ENCODE data around the gene NNT. TPM values are rescaled to one million over a fixed set of nuclear protein-coding genes. Genes with fewer than 3 reads are reported as not detected.

NNT gene
- total and polyA plus RNA-seq, 10 of the 15 experiments (the other 5 are each of a cell fraction or from before 2014, with no cell fraction given), result 20.8 to 73.1 (median 51.9) TPM

DNA sequence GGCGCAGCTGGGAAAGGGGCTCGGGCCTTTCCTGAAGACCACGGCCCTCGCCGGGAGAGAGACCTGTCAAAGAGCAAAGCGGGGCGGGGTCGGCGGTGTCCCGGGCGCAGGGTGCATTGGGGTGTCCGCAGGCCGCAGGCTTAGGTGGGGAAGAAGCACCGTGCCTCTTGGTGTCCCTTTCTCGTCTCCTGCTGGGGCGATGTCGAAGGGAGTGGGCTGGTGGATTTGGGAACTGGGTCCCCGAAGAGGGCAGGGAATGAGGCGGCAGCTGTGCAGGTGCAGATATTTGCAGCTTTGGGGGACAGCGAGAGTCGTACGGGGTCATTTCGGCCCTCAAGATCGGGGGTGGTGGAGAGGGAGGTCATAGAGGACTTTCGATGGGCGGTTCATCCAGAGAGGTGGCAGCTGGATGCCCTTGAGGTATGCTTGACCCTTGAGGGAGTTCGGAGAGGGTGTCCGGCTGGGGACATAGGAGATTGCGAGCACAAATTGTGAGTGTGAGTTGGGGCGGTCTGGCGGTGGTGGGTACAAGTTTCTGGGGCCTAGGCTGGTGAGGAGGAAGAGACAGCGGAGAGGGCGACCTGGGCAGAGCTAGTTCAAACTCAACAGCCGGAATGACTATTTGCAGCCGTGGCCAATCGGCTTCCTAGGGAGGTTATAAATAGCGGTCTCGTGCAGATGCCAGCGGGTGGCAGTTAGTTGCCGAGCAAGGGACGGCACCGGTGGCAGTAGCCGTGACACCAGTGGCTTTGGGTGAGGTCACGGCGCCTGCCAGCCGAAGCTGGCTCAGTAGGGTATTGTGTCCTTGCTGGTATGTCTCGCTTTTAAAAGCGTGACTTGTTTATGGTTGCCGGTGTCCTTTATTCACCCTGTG lies 601 bp downstream of the NNT start:
- Histone ChIP-seq H3K9ac (ENCODE audit: control insufficient read depth, insufficient read depth, low read length) (peak overlapping the region; percentile 100), H3K27me3 (replicated peaks in 1 of 2; ENCODE audit: control insufficient read depth in 2 of 2, insufficient read depth in 2 of 2, low read length in 1 of 2) (no peaks in the 10 kb centered on the region), H3K4me2 (ENCODE audit: control insufficient read depth, insufficient read depth) (peak overlapping the region; percentile 68), H3K9me3 (replicated peaks; ENCODE audit: control insufficient read depth, insufficient read depth, low read length) (peaks cover 2% of the 10 kb centered on the region), H3K4me1 (ENCODE audit: control insufficient read depth, insufficient read depth, low read length) (peaks cover 4% of the 10 kb centered on the region; the same call in 1 of the 2 replicates), H4K20me1 (ENCODE audit: control insufficient read depth, insufficient read depth) (no peaks in the 10 kb centered on the region), H3K4me3 (peak overlapping the region; percentile 93), H3K79me2 (ENCODE audit: control insufficient read depth, insufficient read depth, low read length) (peaks cover 58% of the 10 kb centered on the region), H2AFZ (ENCODE audit: control insufficient read depth, low read depth, low read length) (peak overlapping the region; percentile 94), H3K36me3 (ENCODE audit: control insufficient read depth in 2 of 2, insufficient read depth in 2 of 2, low read length in 1 of 2) (no peaks in the 10 kb centered on the region), H3K27ac (ENCODE audit: control insufficient read depth, insufficient read depth) (peak overlapping the region; percentile 98)
- ChIA-PET CTCF (interaction anchor here (0.7 to 6.2 kb wide), 5 partner anchors 28 to 614 kb away, joined by 3 to 37 read pairs (median 15); partner anchors contain the start of gene TMEM267), SMC1A (ENCODE audit: uncharacterized antibody, unreplicated experiment) (interaction anchor here (1.0 to 2.4 kb wide), 7 partner anchors 21 to 120 kb away, joined by 3 to 13 read pairs (median 4); partner anchors contain the start of genes C5orf34 and TMEM267), POLR2A (interaction anchor here (0.6 to 1.8 kb wide), 12 partner anchors 8 to 483 kb away, joined by 3 to 15 read pairs (median 4); partner anchors contain the start of genes TMEM267 and ZNF131), RAD21 (ENCODE audit: unreplicated experiment) (interaction anchor here (1.2 to 2.7 kb wide), 6 partner anchors 28 to 496 kb away, joined by 3 to 11 read pairs (median 4); partner anchors contain the start of gene TMEM267)
- BruUV-seq (replicated peaks), result TSS peak; percentile 66
- ATAC-seq (peak; percentile 70), FAIRE-seq (no peak), DNase-seq (ENCODE audit: low read depth, low spot score) (peak; percentile 55)
- in situ Hi-C loops (cut with MboI), result loop anchor here (25.0 kb wide), 1 partner anchor 1691 kb away; the partner anchor contains the start of gene RIMOC1
- intact Hi-C loops (cut with micrococcal nuclease; ENCODE audit: unreplicated experiment), result loop anchor here (2.0 to 10.0 kb wide), 5 partner anchors 47 to 1679 kb away; partner anchors contain the start of genes FBXO4, HMGCS1, PAIP1 and TMEM267
- 2% methylated on average over 48 of the region's 49 CpGs for WGBS (ENCODE audit: insufficient coverage, insufficient replicate concordance, low lambda C conversion rate, missing lambda C conversion rate)
- TF ChIP-seq PAX5 (IDR thresholded peaks at IDR 0.05; ENCODE audit: borderline replicate concordance, low read depth, low read length) (peak; percentile 26; the same call in 1 of the 2 replicates), ATF7 (IDR thresholded peaks at IDR 0.05; ENCODE audit: low read depth) (peak; percentile 27; the same call in 1 of the 2 replicates), CBFB (IDR thresholded peaks at IDR 0.05; ENCODE audit: low read depth) (0 out of 2 replicates have a peak, but pooled peaks have one; percentile 1), KLF5 (IDR thresholded peaks at IDR 0.05; ENCODE audit: partially characterized antibody) (no peak), NR2F1 (conservative IDR thresholded peaks at IDR 0.05) (peak; percentile 55; the same call in 1 of the 2 replicates), TAF1 (IDR thresholded peaks at IDR 0.05; ENCODE audit: borderline replicate concordance, low read depth, low read length) (0 out of 2 replicates have a peak, but pooled peaks have one; percentile 10), CREB1 (IDR thresholded peaks at IDR 0.05; ENCODE audit: low read depth) (no peak), PAX8 (IDR thresholded peaks at IDR 0.05) (no peak), SREBF1 (IDR thresholded peaks at IDR 0.05; ENCODE audit: low read length) (no peak), JUND (IDR thresholded peaks at IDR 0.05; ENCODE audit: low read depth, low read length) (no peak), LARP7 (IDR thresholded peaks at IDR 0.05) (peak; percentile 89; the same call in 1 of the 2 replicates), GATAD2B (conservative IDR thresholded peaks at IDR 0.05; ENCODE audit: low read depth) (peak; percentile 60), BMI1 (IDR thresholded peaks at IDR 0.05; ENCODE audit: borderline replicate concordance) (no peak), ASH2L (IDR thresholded peaks at IDR 0.05; ENCODE audit: borderline replicate concordance, low read depth) (no peak), RELA (IDR thresholded peaks at IDR 0.05; ENCODE audit: borderline replicate concordance, partially characterized antibody) (no peak), SUPT20H (IDR thresholded peaks at IDR 0.05; ENCODE audit: borderline replicate concordance, control insufficient read depth, low read depth, low read length) (no peak), SP1 (IDR thresholded peaks at IDR 0.05; ENCODE audit: low read depth, low read length) (no peak), POLR2AphosphoS5 (IDR thresholded peaks at IDR 0.05; ENCODE audit: low read length) (peak; percentile 64; the same call in 1 of the 2 replicates), SPI1 (IDR thresholded peaks at IDR 0.05; ENCODE audit: borderline replicate concordance, insufficient read depth, low read depth, low read length) (no peak)
- TF ChIP-seq, protein P1, sequence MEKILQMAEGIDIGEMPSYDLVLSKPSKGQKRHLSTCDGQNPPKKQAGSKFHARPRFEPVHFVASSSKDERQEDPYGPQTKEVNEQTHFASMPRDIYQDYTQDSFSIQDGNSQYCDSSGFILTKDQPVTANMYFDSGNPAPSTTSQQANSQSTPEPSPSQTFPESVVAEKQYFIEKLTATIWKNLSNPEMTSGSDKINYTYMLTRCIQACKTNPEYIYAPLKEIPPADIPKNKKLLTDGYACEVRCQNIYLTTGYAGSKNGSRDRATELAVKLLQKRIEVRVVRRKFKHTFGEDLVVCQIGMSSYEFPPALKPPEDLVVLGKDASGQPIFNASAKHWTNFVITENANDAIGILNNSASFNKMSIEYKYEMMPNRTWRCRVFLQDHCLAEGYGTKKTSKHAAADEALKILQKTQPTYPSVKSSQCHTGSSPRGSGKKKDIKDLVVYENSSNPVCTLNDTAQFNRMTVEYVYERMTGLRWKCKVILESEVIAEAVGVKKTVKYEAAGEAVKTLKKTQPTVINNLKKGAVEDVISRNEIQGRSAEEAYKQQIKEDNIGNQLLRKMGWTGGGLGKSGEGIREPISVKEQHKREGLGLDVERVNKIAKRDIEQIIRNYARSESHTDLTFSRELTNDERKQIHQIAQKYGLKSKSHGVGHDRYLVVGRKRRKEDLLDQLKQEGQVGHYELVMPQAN (conservative IDR thresholded peaks at IDR 0.05), result no peak; the same call in 1 of the 2 replicates
- TF ChIP-seq, protein P2, sequence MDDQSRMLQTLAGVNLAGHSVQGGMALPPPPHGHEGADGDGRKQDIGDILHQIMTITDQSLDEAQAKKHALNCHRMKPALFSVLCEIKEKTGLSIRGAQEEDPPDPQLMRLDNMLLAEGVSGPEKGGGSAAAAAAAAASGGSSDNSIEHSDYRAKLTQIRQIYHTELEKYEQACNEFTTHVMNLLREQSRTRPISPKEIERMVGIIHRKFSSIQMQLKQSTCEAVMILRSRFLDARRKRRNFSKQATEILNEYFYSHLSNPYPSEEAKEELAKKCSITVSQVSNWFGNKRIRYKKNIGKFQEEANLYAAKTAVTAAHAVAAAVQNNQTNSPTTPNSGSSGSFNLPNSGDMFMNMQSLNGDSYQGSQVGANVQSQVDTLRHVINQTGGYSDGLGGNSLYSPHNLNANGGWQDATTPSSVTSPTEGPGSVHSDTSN (IDR thresholded peaks at IDR 0.05; ENCODE audit: insufficient replicate concordance, low read depth, low read length), result no peak

Data from GM12878 (cell line).